Right forelimb (tissue), 1 donor: ENCODE measurements around the gene NSL1.
"Not testable (repeated sequence)": the region's sequence is repeated elsewhere in the genome, so short reads cannot be mapped to it uniquely, and the experiment has no call there.

Source experiments
- DNase-seq: peaks from one replicate; pipeline ENCODE4 v3.0.0-alpha.2; 2018

NSL1 gene

DNA sequence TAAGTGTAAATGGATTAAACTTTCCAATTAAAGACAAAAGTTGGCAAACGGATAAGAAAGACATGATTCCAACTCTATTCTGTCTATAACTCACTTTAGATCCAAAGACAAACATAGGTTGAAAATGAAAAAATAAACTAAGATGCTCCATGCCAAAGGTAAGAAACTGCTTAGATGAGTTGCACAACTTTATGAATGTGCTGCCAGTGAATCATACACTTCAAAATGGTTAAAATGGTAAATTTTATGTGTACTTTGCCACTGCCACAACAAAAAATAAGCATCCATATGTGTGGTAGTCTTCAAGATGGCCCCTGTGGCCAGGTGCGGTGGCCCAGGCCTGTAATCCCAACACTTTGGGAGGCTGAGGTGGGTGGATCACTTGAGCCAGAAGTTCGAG lies 45.0 kb downstream of the NSL1 start:
- DNase-seq, result no peak

DNA sequence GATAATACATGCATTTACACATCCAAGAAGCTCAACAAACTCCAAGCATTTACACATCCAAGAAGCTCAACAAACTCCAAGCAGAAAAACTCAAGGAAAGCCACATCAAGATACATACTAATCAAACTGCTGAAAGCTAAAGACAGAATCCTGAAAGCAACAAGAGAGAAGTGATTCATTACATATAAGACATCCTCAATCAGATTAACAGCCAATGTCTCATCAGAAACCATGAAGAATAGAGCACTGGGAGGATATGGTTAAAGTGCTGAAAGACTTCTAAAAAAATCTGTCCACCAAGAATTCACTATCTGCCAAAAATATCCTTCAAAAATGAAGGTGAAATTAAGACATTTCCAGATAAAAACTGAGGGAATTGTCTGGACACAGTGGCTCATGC lies 46.3 kb downstream of the NSL1 start:
- no peak for DNase-seq

DNA sequence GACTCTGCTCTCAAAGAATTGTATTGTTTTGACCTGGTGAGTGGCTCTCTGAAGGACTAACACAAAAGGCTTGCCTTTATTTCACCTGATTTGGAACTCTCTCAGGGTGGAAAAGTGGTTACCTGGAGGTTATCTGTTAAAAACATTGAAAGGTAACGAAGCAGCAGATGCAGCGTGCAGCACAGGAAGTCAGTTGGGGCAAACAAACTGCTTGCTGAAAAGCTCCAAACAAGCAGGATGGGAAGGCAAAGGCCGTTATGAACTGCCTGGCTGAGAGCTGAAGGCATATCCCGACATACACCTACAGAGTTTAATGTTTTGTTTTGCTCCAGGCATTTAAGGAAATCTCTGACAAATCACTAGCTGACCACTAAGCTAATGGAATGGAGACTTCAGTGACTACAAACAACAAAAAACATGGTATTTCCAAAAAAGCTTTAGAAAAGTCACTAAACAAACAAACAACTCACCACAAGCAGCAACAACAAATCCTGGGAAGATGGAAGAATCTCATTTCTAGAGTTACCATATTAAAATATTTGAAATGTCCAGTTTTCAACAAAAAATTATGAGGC lies 47.6 kb downstream of the NSL1 start:
- DNase-seq, result no peak

DNA sequence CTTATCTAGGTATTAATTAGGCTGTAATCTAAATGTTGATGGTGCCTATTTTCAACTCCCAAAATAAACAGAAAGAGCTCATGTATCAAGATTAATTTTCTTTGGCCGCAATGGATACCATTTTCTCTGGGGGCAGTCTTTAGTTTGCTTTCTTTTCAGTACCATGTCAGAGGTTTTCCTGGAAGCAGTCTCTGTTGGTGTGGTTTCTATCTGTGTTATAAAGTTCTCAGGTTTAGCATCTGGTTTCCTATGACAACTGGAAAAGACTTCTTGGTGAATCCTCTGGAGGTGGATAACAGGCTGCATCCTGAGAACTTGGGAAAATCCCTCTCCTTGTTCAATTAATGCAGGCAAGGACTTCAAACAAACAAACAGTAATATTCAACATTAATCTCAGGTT lies 53.2 kb downstream of the NSL1 start:
- DNase-seq, result no peak

DNA sequence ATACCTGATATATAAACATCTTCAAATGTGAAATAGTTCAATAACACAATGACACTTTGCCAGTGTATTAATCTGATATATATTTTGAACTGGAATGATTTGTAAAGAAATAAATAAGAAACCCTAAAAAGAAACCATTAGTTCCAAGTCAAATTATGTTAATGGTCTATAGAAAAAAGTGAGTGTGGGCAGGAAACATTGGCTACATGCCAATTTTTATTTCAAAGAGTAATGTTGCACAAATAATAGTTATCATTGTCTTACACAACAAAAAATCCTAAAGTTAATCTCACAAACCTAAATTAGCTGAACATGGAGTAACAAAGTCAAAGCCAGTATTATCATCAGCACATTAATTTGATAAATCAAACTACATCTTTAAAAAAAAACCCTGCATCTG lies 54.0 kb downstream of the NSL1 start:
- DNase-seq, result no peak

DNA sequence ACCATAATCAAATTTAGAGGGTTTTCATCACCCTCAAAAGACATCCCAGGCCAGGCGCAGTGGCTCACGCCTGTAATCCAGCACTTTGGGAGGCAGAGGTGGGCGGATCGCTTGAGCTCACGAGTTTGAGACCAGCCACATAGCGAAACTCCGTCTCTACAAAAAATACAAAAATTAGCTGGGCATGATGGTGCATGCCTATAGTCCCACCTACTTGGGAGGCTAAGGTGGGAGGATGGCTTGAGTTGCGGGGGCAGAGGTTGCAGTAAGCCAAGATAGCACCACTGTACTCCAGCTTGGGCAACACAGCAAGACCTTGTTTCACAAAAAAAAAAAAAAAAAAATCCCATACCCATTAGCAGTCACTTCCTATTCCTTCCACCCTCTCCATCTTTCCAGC lies 58.5 kb downstream of the NSL1 start:
- no peak for DNase-seq

DNA sequence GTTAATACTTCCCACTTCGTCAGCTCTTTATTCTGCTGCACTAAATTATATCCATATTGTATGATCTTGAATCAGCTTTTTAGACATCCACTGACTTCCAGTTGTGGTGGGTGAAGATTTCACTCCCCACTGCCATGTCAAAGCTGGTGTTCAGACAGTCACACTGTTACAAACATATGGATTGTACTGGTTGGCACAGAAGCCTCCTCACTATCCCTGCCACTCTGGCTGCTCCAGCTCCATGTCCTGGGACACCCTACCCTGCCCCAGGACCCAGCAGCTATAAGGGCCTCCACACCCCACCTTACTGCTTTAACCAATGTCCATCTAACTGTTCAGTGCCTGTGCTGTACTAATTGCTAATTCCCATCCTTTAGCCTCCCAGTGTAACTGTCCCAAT lies 59.9 kb downstream of the NSL1 start:
- no peak for DNase-seq

DNA sequence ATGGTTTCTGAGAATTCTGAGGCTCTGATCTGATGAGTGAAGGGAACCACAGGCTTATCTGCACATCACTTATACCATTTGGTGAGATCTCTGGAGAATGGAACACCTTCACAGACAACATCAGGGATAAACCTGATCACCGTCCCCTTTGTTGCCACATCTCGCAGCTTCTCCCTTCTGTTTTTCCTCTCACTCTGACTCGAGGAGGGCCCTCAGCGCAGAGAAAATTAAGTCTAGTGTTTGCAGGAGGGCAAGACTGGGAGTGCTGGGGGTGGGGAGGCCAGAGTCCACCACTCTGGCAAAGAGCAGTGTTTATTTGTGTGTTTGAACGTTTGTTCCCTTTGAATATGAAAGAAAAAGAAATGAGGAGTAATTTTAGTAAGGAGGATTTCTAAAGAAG lies 63.0 kb downstream of the NSL1 start:
- no peak for DNase-seq

DNA sequence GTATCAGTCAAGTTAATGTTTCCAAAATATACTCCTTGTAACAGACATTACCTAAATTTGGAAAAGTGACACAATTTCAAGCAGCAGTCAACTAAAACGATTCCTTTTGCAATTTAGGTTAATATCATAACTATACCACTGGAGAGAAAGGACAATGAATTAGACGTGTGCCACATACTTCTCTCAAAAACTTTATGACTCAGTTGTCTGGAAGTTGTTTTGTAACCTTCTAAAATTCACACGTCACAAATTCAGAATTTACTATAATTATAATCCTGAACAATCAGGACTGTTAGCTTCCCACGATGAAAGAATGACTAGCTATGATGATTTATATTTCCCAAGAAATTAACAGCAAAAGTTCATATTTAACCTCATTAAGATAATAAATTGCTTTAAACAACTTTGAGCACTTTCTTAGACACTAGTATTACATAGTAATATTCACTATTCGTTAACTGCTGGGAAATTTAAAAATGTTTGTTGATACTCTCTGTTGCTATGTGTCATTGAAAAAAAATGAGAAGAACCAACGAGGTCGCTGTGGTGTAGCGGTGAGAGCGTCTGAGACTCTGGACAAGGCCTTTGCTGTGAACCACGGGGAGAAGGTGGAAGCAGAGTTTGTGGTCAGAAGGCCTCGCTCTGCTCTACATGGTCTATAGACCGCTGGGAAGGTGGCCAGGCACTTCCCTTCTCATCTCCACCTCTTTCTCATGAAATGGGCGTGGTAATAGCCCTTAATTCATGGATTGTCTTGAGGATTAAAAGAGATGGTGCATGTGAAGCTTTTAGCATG lies 64.0 kb downstream of the NSL1 start:
- DNase-seq, result no peak

DNA sequence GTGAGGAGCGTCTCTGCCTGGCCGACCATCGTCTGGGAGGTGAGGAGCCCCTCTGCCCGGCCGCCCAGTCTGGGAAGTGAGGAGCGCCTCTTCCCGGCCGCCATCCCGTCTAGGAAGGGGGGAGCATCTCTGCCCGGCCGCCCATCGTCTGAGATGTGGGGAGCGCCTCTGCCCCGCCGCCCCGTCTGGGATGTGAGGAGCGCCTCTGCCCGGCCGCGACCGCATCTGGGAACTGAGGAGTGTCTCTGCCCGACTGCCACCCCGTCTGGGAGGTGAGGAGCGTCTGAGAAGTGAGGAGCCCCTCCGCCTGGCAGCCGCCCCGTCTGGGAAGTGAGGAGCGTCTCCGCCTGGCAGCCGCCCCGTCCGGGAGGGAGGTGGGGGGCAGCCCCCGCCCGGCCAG lies 66.9 kb downstream of the NSL1 start:
- DNase-seq, result not testable (repeated sequence)

DNA sequence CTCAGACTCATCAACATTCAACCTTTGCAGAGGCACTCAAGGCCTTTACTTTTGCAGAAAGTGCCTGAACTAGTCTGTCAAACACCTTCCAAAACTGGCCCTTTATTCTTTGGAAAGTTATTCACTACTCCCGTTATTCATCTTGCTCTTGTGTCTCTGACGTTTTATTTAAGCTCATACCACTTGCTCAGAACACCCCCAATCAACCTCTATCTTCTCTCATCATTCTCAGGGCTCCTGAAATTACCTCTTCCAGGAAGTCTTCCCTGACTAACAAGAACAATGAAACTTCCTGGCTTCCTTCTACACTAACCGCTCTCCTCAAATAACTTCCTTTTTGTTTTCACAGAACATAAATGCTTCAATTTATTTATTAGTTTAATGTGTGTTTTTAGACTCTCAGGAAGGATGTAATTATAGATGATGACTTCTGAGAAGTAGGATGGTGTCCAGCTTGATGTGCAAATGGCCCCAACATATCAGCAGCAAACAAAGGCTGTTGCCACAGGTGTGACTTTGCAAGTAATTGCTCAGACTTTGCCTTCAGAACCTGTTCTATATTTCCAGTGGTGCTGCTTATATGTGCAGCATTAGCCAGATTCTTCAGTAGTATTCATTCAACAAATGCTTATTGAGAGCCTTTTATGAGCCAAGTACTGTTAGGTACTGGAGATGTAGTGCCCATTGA lies 69.2 kb downstream of the NSL1 start:
- DNase-seq, result no peak

DNA sequence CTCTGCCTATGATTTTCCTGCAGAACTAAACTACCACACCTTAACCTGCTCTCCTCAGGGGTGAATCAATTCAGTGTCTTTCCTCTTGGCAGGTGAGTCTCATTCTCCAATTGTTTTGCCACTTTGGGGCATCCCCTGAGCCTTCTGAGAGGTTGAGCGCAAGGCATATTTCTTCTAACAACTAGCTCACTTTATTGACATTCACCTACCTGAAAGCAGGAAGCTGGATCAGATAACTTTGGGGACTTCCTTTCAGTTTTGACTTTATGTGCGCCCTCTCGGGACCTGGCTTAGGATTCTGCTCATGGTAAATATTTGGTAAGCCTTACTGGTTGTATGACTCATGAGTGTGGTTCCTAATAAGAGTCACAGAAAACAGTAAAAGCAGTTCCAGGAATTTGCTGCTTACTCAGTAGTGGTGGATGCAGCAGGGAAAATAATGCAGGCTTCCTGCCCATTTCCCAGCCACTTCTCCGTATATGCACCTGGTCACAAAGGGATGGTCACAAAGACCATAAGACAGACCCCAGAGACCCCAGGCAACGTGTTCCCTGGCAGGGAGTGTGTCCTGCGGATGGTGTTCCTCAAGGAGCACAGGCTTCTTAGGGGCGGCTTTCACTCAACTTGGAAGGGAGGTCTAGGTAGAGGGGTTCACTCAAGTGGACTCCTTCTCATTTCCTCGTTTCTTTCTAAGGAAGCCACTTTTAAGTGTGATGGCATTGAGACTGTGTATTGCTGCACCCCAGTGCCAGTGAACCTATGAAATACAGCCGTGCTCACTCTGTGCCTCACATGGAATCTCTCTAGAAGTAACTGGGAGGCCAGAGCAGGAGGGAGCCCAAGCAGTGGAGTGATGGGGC lies 70.0 kb downstream of the NSL1 start:
- DNase-seq, result no peak

DNA sequence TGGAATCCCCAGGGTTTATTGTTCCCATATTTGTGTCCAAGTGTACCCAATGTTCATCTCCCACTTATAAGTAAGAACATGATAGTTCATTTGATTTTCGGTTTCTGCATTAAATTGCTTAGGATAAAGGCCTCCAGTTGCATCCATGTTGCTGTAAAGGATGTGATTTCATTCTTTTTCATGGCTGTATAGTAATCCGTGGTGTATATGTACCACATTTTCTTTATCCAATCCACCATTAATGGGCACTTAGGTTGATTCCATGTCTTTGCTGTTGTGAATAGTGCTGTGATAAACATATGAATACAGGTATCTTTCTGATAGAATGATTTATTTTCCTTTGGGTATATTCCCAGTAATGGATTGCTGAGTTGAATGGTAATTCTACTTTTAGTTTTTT lies 71.9 kb downstream of the NSL1 start:
- no peak for DNase-seq

DNA sequence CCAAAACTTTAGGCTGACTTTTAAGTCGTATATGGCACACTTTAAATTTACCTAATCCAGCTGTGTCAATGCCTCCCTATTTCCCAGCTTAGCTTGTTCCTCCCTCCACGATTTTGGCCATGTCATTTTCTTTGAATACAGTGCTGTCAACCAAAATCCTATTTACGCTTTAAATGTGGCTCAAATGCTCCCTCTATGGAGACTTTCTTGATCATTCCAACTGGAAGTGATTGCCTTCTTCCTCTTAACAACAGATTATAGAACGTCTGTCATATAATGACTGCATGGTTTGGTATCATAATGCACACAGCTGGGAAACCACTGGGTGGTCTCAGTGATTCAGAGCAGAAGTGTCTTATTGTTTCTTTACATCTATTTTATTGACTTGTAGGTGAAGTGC lies 73.1 kb downstream of the NSL1 start:
- DNase-seq, result no peak

DNA sequence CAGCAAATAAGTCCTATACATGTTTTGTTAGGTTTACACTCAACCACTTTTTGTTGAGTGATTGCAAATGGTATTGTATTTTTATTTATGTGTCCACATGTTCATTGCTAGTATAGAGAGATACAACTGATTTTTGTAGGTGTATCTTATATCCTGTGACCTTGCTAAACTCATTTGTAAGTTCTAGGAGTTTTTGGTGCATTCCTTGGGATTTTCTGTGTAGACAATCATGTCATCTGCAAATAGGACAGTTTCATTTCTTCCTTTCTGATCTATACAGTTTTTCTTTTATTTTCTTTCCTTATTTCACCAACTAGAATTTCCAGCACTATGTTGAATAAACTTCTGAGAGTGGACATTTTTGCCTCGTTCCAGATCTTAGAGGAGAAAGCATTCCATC lies 75.4 kb downstream of the NSL1 start:
- no peak for DNase-seq

DNA sequence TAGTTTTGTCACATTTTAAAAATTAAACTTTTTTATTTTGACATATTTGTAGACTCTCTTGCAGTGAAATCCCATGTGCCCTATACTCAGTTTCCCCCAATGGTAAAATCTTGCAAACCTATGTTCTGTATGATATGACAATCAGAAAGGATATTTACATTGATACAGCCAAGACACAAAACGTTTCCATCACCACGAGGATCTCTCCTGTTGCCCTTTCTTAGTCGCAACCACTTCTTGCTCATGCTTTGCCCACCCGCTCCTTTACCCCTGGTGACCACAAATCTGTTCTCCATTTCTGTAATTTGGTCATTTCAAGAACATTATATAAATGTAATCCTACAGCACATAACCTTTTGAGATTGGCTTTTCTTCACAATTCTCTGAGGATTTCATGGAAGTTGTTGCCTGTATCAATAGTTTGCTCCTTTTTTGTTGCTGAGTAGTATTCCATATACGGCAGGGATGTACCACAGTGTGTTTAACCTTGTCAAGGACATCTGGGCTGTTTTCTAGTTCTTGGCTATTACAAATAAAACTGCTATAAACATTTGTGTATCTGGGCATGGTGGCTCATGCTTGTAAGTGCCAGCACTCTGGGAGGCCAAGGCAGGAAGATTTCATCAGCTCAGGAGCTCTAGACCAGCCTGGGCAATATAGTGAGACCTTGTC lies 78.0 kb downstream of the NSL1 start:
- no peak for DNase-seq

DNA sequence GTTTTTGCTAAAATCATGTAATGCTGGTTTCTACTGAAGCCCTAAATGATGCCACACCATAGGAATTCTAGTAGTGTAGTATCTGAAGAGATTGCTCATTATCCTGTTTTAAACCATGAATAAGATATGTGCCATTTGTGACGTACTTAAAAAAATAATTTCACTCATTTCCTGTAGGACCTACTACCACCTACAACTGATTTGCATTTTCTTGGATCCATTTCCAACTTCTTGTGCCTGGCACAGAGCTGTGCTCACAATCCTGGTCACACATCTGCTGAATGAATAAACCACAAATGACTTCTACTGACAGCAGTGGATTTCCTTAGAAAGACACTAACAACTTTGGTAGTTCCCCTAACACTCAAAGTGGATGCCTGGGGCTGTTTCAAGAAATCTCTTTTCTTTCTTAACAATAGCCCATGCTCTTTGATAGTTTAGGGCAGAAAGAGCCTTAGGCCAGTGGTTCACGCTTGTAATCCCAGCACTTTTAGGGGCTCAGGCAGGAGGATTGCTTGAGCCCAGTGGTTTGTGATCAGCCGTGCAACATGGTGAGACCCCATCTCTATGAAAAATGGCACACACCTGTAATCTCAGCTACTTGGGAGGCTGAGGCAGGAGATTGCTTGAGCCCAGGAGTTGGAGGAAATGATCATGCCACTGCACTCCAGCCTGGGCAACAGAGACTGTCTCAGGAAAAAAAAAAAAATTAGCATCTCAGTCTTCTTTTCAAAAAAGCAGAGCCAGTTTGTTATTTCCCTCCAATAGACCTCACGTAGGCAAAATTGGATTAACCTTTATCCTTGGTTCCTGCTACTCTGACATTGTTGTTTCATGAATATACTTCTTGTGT lies 78.9 kb downstream of the NSL1 start:
- no peak for DNase-seq

DNA sequence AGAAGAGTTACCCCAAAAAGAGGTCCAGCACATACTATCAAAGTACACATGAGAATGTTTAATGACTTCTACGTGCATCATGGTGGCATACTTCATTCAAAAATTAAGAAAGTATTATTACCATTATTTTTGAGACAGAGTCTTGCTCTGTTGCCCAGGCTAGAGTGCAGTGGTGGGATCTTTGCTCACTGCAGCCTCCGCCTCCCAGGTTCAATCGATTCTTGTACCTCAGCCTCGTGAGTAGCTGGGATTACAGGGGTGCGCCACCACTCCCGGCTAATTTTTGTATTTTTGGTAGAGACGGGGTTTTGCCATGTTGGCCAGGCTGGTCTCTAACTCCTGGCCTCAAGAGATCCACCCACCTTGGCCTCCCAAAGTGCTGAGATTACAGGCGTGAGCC lies 79.6 kb downstream of the NSL1 start:
- not testable (repeated sequence) for DNase-seq

DNA sequence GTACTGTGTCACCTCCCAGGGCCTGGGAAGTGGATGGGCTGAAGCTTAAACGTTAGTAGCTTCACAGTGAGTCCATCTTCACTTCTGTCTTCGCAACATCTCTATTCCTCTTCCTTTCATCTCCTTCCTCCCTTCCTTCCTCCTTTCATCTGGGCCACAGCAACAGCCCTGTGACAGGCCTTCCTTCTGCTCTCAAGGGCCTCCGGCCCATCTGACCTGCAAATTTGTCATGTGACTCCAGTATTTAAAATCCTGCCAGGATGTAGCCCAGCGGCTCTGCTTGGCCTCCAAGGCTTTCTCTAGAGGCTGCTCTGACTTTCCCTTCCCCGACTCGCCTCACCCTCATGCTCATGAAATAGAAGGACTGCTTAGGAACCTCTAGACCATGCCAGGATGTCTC lies 81.0 kb downstream of the NSL1 start:
- no peak for DNase-seq

DNA sequence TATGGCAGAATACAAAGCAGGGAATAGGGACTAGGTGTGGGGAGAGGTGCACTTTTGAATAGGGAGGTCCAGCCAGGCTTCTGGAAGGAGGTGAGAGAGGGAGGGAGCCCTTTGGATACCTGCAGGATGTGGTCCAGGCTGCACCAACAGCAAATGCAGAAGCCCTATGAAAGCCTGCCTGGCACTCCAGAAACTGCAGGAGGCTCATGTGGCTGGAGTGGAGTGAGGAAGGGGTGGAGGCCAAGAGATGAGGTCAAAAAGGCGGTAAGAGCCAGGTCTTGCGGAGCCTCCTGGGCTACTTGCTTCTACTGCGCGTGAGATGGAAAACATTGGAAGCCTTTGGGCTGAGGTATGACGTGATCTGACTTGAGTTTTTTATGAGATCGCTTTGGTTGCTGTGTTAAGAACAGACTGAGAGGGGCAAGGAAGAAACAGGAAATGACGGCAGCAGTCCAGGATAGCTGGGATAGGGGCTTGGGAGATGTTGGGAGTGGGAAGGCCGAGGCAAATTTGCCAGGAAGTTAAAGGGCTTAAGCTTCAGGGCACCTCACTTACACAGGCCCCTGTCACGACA lies 87.5 kb downstream of the NSL1 start:
- no peak for DNase-seq

DNA sequence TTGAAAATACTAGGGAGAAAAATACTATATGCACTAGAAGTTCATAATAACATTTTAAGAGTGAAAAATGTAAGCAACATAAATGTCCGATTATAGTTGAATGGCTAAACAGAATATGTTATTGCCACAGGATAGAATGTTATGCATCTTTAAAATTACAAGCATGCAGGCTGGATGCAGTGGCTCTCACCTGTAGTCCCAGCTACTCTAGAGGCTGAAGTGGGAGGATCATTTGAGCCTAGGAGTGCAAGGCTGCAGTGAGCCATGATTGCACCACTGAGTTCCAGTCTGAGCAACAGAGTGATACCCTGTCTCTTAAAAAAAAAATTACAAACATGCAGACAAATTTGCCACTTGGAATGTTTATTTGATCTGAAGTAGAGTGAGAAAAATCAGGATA lies 88.9 kb downstream of the NSL1 start:
- no peak for DNase-seq

DNA sequence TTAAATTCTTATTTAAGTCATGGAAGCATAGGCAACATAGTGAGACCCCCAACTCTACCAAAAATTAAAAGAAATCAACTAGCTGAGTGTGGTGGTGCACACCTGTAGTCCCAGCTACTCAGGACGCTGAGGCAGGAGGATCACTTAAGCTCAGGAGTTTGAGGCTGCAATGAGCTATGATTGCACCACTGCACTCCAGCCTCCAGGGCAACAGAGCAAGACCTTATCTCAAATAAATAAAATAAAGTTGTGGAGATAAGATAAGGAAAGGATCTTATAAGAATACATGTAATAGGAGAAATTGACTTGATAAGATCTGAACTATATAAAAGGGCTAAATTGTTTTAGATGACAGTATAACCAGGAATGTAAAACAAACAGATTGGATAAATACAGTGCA lies 89.7 kb downstream of the NSL1 start:
- DNase-seq, result no peak
